GM10266 (cell line): Measurements from ENCODE around the gene FBXO27.

Source experiments
- DNase-seq: peaks from one replicate; pipeline ENCODE4 v3.0.0; 2012; ENCODE audit errors: extremely low spot score
- TF ChIP-seq, protein P1 (sequence below): IDR thresholded peaks from 2 replicates; pipeline ENCODE4 v1.5.1; 2012; ENCODE audit warnings: mild to moderate bottlenecking, low read depth; ENCODE audit not compliant: control insufficient read depth, insufficient read depth; ENCODE audit errors: missing control alignments

Gene FBXO27, protein sequence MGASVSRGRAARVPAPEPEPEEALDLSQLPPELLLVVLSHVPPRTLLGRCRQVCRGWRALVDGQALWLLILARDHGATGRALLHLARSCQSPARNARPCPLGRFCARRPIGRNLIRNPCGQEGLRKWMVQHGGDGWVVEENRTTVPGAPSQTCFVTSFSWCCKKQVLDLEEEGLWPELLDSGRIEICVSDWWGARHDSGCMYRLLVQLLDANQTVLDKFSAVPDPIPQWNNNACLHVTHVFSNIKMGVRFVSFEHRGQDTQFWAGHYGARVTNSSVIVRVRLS

DNA sequence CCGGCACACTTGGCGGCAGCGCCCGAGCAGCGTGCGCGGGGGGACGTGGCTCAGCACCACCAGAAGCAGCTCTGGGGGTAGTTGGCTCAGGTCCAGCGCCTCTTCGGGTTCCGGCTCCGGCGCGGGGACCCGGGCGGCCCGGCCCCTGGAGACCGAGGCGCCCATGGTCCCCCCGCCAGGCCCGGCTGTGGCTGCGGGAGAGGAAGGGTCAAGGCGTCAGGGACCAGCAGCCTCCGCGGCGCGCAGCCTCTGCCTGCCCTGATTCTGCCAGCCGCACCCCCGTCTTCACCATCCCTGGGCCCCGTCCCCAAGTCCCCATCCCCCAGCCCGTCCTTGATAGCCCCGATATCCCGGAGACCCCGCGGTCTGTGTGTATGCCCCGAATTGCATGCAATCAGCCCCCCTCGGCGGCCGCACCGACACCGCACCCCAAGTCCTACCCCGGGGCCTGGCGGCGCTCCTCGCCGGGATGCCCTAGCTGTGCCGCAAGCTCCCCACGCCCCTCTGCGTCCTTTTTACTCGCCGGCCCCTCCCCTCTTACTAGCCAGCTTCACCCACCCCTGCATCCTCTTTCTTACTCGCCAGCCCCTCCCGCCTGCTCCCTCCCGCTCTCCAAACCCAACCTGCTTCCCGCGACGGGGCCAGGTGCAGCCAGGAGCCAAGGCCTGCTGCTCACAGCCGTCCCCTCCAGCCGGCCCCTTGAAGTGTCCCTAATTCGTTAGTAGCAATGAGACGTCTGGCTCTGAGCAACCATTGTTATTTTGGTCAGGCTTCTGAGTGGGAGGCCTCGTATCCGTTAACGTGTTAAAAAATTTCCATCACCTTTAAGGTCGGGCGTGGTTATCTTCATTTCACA lies at the start of gene FBXO27:
Gene FBXO27 (minus strand): TSS at position 487 of the 856 bp plus-strand sequence. CDS start 322 bp downstream, at position 165.
- TF ChIP-seq, protein P1, sequence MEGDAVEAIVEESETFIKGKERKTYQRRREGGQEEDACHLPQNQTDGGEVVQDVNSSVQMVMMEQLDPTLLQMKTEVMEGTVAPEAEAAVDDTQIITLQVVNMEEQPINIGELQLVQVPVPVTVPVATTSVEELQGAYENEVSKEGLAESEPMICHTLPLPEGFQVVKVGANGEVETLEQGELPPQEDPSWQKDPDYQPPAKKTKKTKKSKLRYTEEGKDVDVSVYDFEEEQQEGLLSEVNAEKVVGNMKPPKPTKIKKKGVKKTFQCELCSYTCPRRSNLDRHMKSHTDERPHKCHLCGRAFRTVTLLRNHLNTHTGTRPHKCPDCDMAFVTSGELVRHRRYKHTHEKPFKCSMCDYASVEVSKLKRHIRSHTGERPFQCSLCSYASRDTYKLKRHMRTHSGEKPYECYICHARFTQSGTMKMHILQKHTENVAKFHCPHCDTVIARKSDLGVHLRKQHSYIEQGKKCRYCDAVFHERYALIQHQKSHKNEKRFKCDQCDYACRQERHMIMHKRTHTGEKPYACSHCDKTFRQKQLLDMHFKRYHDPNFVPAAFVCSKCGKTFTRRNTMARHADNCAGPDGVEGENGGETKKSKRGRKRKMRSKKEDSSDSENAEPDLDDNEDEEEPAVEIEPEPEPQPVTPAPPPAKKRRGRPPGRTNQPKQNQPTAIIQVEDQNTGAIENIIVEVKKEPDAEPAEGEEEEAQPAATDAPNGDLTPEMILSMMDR: no peak
- DNase-seq: peak; percentile 27

DNA sequence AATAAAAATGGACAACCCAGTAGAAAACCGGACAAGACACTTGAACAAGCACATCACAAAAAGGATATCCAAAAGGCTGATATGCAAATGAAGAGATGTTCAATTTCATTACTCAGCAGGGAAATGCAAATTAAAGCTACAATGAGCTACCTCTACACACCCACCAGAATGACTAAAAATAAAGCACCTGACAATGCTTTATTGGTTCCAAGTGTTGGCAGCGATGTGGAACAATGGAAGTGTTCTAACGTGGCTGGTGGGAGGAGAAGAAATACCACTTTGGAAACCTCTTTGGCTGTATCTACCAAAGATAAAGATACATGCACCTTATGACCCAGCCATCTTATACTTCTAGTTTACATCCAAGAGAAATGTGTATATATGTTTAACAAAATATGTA lies 48.1 kb upstream of the FBXO27 start:
- DNase-seq: no peak
- TF ChIP-seq, protein P1: no peak

DNA sequence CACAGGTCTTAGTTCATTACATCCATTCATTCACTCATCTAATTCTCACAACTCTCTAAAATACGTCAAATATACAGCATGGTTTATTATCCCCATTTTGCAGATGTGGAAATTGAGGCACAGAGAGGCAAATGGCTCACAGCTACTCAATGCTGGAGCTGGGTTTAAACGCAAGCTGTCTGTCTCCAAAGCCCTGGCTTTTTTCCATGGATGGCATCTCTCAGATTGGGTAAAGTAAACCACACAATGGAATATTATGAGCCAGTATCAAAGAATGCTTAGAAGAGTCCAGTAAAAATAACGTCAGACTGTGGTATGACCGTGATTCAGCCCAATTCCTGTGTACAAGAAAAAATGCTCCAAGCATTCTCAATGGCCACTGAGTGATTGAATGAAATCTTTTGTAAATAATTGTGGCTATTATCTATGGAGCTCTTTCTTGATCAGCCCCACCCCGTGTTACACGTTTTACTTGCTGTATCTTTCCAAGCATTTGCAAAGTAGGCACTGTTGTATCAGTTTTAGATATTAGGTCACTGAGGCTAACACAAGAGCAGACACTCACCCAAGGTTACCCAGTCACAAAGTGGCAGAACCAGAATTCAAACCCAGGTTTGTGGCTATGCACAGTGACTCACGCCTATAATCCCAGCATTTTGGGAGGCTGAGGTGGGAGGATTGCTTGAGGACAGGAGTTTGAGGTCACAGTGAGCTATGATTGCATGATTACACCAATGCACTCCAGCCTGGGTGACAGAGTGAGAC lies 46.3 kb upstream of the FBXO27 start:
- DNase-seq: no peak
- TF ChIP-seq, protein P1: no peak

DNA sequence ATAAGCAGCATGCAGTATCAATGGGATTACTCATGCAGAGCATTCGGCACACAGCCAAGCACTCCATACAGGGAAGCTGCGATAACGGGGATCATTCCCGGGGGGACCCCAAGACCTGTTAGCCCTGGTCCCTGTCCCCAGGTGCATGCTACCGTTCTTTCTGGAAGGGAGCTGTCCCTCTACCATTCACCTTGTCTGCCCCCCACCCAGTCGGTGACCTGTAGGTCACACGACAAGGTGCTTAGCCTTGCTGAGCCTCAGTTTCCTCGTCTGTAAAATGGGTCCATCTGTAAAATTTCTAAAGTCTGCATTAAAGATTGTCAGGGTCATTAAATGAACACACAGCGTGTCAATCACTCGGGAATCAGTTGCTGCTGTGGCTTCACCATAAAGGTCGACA lies 45.0 kb upstream of the FBXO27 start:
- no peak for DNase-seq
- TF ChIP-seq, protein P1: no peak

DNA sequence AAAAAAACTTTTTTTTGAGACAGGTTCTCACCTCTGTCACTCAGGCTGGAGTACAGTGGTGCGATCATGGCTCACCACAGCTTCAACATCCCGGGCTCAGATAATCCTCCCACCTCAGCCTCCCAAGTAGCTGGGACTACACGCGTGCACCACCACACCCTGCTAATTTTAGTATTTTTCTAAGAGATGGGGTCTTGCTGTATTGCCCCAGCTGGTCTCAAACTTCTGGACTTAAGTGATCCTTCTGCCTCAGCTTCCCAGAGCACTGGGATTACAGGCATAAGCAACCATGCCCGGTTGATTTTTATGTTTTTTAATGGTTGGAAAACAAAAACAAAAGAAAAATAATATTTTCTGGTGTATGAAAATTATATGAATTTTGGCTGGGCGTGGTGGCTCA lies 42.6 kb upstream of the FBXO27 start:
- TF ChIP-seq, protein P1: no peak
- no peak for DNase-seq

DNA sequence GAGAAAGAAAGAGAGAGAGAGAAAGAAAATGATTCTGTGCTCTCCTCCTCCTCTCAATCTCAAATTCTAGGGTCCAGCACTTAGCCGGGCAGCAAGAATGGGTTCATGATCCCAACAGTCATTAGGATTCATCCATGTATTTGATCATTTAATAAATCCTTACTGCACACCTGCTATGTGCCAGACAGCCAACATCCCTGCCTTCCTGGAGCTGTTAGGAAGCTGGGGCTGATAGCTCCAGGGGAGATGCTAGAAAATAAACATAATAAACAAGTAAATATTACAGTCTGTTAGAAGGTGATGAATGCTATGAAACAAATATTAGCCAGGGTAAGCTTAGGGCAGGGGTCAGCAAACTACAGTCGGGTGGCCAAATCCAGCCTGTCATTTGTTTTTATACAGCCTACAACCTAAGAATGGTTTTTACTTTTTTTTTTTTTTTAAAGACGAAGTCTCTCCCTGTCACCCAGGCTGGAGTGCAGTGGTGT lies 41.9 kb upstream of the FBXO27 start:
- TF ChIP-seq, protein P1: no peak
- DNase-seq: no peak
